GM19023 (cell line): ENCODE measurements around the gene NPAS3.

Experiments used
- ATAC-seq: cut with Tn5 transposase; IDR thresholded peaks from one replicate; pipeline ENCODE4 v1.9.1; 2021; ENCODE audit warnings: mild to moderate bottlenecking, moderate library complexity; ENCODE audit not compliant: unreplicated experiment

NPAS3 gene

GRCh38 chr14:33686856-33687255, 748.2 kb downstream of the NPAS3 start:
- ATAC-seq, result no peak

GRCh38 chr14:33689680-33690079, 751.0 kb downstream of the NPAS3 start:
- no peak for ATAC-seq

- ATAC-seq, result no peak
Observed at GRCh38 chr14:33691907-33692306, 753.2 kb downstream of the NPAS3 start.

- ATAC-seq, result no peak
Observed at GRCh38 chr14:33692762-33693161, 754.1 kb downstream of the NPAS3 start.

GRCh38 chr14:33693237-33693636, 754.6 kb downstream of the NPAS3 start:
- ATAC-seq, result no peak

- ATAC-seq, result no peak
Observed at GRCh38 chr14:33696165-33696564, 757.5 kb downstream of the NPAS3 start.

GRCh38 chr14:33699300-33699983, 760.8 kb downstream of the NPAS3 start:
- ATAC-seq, result no peak

GRCh38 chr14:33700052-33700451, 761.4 kb downstream of the NPAS3 start:
- ATAC-seq, result no peak

- no peak for ATAC-seq
Observed at GRCh38 chr14:33702293-33702692, 763.6 kb downstream of the NPAS3 start.

GRCh38 chr14:33704481-33704880, 765.8 kb downstream of the NPAS3 start:
- no peak for ATAC-seq

- no peak for ATAC-seq
Observed at GRCh38 chr14:33705490-33705889, 766.8 kb downstream of the NPAS3 start.

- ATAC-seq, result no peak
Observed at GRCh38 chr14:33707716-33708115, 769.0 kb downstream of the NPAS3 start.

GRCh38 chr14:33709283-33709682, 770.6 kb downstream of the NPAS3 start:
- no peak for ATAC-seq

GRCh38 chr14:33709711-33710110, 771.0 kb downstream of the NPAS3 start:
- ATAC-seq, result no peak

GRCh38 chr14:33710273-33710672, 771.6 kb downstream of the NPAS3 start:
- no peak for ATAC-seq

GRCh38 chr14:33711194-33711593, 772.5 kb downstream of the NPAS3 start:
- ATAC-seq, result no peak

- ATAC-seq, result no peak
Observed at GRCh38 chr14:33711811-33712216, 773.1 kb downstream of the NPAS3 start.

GRCh38 chr14:33714527-33715226, 776.0 kb downstream of the NPAS3 start:
- ATAC-seq, result no peak

GRCh38 chr14:33715227-33715528, 776.5 kb downstream of the NPAS3 start:
- no peak for ATAC-seq

- no peak for ATAC-seq
Observed at GRCh38 chr14:33716921-33717320, 778.2 kb downstream of the NPAS3 start.

- ATAC-seq, result no peak
Observed at GRCh38 chr14:33717866-33718265, 779.2 kb downstream of the NPAS3 start.

GRCh38 chr14:33720284-33720787, 781.7 kb downstream of the NPAS3 start:
- no peak for ATAC-seq

- ATAC-seq, result no peak
Observed at GRCh38 chr14:33726685-33727084, 788.0 kb downstream of the NPAS3 start.
